Measurements from ENCODE around the gene TRMT13.

DNA sequence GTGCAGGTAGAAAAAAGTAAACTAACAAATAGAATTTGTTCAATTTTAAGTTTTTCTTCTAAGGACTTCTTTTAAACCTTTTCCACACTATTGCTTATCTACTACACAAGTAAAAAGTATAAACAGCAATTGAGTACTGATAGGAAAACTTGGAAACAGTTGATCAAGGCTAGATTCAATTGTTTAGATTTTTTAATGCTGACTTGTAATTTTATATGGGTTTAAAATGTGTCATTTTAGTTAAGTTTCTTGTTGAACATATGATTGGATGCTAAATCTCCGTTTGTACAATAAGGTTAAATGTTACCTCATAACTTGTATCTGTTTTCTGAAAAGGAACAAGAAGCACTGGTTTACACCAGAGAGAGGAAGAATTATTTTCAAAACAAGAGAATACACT, 5.7 kb upstream of the TRMT13 start:
- no peak for TF ChIP-seq BMI1 (IDR thresholded peaks at IDR 0.05; ENCODE audit: low read length)
- TF ChIP-seq, protein P1, sequence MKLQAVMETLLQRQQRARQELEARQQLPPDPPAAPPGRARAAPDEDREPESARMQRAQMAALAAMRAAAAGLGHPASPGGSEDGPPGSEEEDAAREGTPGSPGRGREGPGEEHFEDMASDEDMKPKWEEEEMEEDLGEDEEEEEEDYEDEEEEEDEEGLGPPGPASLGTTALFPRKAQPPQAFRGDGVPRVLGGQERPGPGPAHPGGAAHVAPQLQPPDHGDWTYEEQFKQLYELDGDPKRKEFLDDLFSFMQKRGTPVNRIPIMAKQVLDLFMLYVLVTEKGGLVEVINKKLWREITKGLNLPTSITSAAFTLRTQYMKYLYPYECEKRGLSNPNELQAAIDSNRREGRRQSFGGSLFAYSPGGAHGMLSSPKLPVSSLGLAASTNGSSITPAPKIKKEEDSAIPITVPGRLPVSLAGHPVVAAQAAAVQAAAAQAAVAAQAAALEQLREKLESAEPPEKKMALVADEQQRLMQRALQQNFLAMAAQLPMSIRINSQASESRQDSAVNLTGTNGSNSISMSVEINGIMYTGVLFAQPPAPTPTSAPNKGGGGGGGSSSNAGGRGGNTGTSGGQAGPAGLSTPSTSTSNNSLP (IDR thresholded peaks at IDR 0.05; ENCODE audit: borderline replicate concordance, low read depth, low read length): no peak
- no peak for TF ChIP-seq PHF20 (IDR thresholded peaks at IDR 0.05; ENCODE audit: partially characterized antibody)
- TF ChIP-seq, protein P2, sequence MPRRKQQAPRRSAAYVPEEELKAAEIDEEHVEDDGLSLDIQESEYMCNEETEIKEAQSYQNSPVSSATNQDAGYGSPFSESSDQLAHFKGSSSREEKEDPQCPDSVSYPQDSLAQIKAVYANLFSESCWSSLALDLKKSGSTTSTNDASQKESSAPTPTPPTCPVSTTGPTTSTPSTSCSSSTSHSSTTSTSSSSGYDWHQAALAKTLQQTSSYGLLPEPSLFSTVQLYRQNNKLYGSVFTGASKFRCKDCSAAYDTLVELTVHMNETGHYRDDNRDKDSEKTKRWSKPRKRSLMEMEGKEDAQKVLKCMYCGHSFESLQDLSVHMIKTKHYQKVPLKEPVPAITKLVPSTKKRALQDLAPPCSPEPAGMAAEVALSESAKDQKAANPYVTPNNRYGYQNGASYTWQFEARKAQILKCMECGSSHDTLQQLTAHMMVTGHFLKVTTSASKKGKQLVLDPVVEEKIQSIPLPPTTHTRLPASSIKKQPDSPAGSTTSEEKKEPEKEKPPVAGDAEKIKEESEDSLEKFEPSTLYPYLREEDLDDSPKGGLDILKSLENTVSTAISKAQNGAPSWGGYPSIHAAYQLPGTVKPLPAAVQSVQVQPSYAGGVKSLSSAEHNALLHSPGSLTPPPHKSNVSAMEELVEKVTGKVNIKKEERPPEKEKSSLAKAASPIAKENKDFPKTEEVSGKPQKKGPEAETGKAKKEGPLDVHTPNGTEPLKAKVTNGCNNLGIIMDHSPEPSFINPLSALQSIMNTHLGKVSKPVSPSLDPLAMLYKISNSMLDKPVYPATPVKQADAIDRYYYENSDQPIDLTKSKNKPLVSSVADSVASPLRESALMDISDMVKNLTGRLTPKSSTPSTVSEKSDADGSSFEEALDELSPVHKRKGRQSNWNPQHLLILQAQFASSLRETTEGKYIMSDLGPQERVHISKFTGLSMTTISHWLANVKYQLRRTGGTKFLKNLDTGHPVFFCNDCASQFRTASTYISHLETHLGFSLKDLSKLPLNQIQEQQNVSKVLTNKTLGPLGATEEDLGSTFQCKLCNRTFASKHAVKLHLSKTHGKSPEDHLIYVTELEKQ (CRISPR knock-in tag; IDR thresholded peaks at IDR 0.05): no peak
- TF ChIP-seq SIN3B (IDR thresholded peaks at IDR 0.05; ENCODE audit: low read depth): no peak
- no peak for TF ChIP-seq SMC3 (conservative IDR thresholded peaks at IDR 0.05; ENCODE audit: insufficient read depth, low read depth, low read length)
- TF ChIP-seq NR3C1 (CRISPR knock-in tag; IDR thresholded peaks at IDR 0.05): no peak

Data from K562 (cell line).